Esophagus muscularis mucosa (tissue), 4 donors: ENCODE data around the gene ALDH3B1. TPM values are rescaled to one million over a fixed set of nuclear protein-coding genes. Genes with fewer than 3 reads are reported as not detected.
"Not testable (repeated sequence)": the region's sequence is repeated elsewhere in the genome, so short reads cannot be mapped to it uniquely, and the experiment has no call there.

Experiments
- DNase-seq: peaks from one replicate; pipeline ENCODE4 v3.0.0-alpha.2; 2017; ENCODE audit errors: extremely low spot score
- H3K27ac ChIP-seq, 4 donors: fragments of 200-600 bp; sonication (generic); replicated peaks in 1 of 4; 1 replicate in 3 of 4; 2 replicates in 1 of 4; pipeline ENCODE4 v1.5.1; 2016 to 2019; ENCODE audit warnings: mild to moderate bottlenecking in 1 of 4
- H3K27me3 ChIP-seq, 4 donors: fragments of 200-600 bp; sonication (generic); one replicate each; pipeline versions ENCODE4 v1.5.1 to v1.6.0; 2016 to 2019
- H3K36me3 ChIP-seq, 4 donors: fragments of 200-600 bp; sonication (generic); one replicate each; pipeline ENCODE4 v1.5.1; 2016 to 2019
- H3K4me1 ChIP-seq, 4 donors: fragments of 200-600 bp; sonication (generic); one replicate each; pipeline ENCODE4 v1.5.1; 2016 to 2019
- H3K4me3 ChIP-seq, 4 donors: fragments of 200-600 bp; sonication (generic); 1 replicate in 2 of 4; 2 replicates in 2 of 4; pipeline ENCODE4 v1.5.1; 2016 to 2019; ENCODE audit warnings: mild to moderate bottlenecking in 4 of 4, moderate library complexity in 1 of 4
- H3K9me3 ChIP-seq, 4 donors: fragments of 200-600 bp; sonication (generic); 1 replicate in 3 of 4; 2 replicates in 1 of 4; pipeline ENCODE4 v1.5.1; 2016 to 2019
- POLR2AphosphoS5 ChIP-seq, 2 donors: sonication (generic); formaldehyde crosslinking; IDR thresholded peaks; one replicate each; pipeline ENCODE4 v1.6.1; 2017; ENCODE audit warnings: antibody characterized with exemption in 2 of 2
- WGBS: methylation state at CpG from one replicate; pipeline ENCODE4 v1.1.5; 2018; 5-methylcytosine and 5-hydroxymethylcytosine counted together
- intact Hi-C: fragments of 100-400 bp; cut with DNase I; formaldehyde crosslinking; loops from one replicate; pipeline ENCODE4 v1.15.1; 2023
- total RNA-seq, 4 donors: library from RNA; depleted of rRNA; stranded (reverse); fragments of >200 nt; gene quantifications; one replicate each; pipeline versions ENCODE4 v1.1.0 to v1.2.1, GENCODE V29; 2016
- TF ChIP-seq, protein P1 (sequence below), 3 experiments: fragments of 200-600 bp in 2 of 3; fragments of 450-650 bp in 1 of 3; sonication (generic) in 2 of 3; IDR thresholded peaks; one replicate each; pipeline ENCODE4 v1.5.1; 2017 to 2019; ENCODE audit warnings: antibody characterized with exemption in 3 of 3, mild to moderate bottlenecking in 2 of 3, moderate library complexity in 1 of 3

Gene ALDH3B1, protein sequence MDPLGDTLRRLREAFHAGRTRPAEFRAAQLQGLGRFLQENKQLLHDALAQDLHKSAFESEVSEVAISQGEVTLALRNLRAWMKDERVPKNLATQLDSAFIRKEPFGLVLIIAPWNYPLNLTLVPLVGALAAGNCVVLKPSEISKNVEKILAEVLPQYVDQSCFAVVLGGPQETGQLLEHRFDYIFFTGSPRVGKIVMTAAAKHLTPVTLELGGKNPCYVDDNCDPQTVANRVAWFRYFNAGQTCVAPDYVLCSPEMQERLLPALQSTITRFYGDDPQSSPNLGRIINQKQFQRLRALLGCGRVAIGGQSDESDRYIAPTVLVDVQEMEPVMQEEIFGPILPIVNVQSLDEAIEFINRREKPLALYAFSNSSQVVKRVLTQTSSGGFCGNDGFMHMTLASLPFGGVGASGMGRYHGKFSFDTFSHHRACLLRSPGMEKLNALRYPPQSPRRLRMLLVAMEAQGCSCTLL
- total RNA-seq: 10 to 100 TPM; 10.6 to 17.2 (median 12.6) TPM

DNA sequence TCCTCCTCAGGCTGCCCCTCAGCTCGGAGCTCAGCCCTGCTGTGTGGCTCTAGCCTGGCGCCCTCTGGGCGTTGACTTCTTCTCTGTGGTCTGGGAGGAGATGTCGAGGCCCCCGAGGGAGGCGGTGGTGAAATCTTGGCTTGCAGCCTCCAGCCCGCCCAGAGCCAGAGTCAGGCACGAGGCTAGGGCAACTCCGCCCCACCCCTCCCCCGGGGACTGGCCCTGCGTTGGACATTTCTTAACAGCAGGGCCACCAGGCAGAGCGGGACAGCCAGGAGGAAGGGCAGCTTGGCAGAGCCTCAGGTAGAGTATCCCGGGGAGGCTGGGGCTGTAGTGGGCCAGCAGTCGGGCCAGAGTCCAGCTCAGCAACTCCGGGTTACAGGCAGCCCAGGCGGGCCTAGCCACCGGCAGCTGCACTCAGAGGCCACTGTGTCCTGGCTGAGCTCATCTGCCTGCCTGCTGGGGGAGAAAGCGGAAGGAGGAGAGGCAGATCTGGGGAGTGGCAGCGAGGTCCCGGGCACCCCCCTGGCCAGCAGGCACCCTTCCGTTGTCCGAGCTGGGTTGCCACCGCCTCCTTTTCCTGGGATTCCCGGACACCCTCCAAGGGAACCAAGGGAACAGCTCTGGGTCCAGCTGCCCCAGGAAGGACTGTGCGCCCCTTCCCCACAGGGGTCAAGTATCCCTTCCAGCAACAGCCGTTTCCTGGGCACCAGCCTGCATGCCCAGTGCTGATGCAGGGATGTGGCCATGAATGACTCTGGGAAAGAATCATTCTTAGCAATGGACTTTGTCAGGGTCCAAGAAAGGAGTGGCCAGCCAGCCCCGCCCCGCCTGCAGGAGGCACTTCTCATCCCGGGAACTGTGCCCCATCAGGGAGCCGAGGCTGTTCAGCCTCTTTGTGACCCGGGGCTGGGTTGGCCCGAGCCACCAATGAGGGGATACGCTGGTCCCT lies at the start of gene ALDH3B1:
TSS of gene ALDH3B1 (plus strand) at position 238 of the 952 bp plus-strand sequence. CDS start 4,971 bp downstream, outside the sequence.
- intact Hi-C loops: no loop called here
- no peaks in the 10 kb centered on the region for H3K27me3 ChIP-seq
- no peaks in the 10 kb centered on the region for H3K9me3 ChIP-seq
- H3K36me3 ChIP-seq: no peaks in the 10 kb centered on the region
- peak within 1 kb of the TSS; percentile 38 to 55 (median 46) for H3K4me3 ChIP-seq
- TF ChIP-seq, protein P1, sequence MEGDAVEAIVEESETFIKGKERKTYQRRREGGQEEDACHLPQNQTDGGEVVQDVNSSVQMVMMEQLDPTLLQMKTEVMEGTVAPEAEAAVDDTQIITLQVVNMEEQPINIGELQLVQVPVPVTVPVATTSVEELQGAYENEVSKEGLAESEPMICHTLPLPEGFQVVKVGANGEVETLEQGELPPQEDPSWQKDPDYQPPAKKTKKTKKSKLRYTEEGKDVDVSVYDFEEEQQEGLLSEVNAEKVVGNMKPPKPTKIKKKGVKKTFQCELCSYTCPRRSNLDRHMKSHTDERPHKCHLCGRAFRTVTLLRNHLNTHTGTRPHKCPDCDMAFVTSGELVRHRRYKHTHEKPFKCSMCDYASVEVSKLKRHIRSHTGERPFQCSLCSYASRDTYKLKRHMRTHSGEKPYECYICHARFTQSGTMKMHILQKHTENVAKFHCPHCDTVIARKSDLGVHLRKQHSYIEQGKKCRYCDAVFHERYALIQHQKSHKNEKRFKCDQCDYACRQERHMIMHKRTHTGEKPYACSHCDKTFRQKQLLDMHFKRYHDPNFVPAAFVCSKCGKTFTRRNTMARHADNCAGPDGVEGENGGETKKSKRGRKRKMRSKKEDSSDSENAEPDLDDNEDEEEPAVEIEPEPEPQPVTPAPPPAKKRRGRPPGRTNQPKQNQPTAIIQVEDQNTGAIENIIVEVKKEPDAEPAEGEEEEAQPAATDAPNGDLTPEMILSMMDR (IDR thresholded peaks at IDR 0.05): no peak
- peak; percentile 76 to 80 for TF ChIP-seq POLR2AphosphoS5 (IDR thresholded peaks at IDR 0.05)
- peak; percentile 97 for DNase-seq
- 16% methylated on average over 13 of the region's 33 CpGs for WGBS
- peaks cover 20 to 68% (median 57%) of the 10 kb centered on the region in 4 donors for H3K4me1 ChIP-seq
- H3K27ac ChIP-seq: peak within 1 kb of the TSS; percentile 75 to 80 (median 80)

DNA sequence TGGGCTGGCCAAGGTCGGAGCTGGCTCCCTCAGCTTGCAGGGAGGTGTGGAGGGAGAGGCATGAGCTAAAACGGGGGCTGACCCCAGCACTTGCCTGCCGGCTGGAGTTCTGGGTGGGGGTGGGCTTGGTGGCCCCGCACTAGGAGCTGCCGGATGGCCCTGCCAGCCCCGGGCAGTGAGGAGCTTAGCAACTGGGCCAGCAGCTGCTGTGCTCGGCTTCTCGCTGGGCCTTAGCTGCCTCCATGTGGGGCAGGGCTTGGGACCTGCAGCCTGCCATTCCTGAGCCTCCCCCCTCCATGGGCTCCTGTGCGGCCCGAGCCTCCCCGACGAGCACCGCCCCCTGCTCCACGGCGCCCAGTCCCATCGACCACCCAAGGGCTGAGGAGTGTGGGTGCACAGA lies 46.9 kb upstream of the ALDH3B1 start:
- H3K4me1 ChIP-seq, H3K27ac ChIP-seq, intact Hi-C loops, H3K27me3 ChIP-seq, DNase-seq, H3K4me3 ChIP-seq, H3K36me3 ChIP-seq, H3K9me3 ChIP-seq: not testable (repeated sequence)
- WGBS: 98% methylated on average over 6 of the region's 16 CpGs

DNA sequence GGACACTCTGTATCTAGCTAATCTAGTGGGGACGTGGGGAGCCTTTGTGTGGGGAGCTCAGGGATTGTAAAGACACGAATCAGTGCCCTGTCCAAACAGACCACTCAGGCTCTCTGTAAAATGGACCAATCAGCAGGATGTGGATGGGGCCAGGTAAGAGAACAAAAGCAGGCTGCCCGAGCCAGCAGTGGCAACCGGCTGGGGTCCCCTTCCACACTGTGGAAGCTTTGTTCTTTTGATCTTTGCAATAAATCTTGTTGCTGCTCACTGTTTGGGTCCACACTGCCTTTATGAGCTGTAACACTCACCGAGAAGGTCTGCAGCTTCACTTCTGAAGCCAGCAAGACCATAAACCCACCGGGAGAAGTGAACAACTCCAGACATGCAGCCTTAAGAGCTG lies 46.2 kb upstream of the ALDH3B1 start:
- H3K36me3 ChIP-seq, H3K4me1 ChIP-seq, H3K9me3 ChIP-seq, H3K27ac ChIP-seq, DNase-seq, H3K27me3 ChIP-seq, intact Hi-C loops, H3K4me3 ChIP-seq: not testable (repeated sequence)
- 57% methylated on average over 6 of the region's 6 CpGs for WGBS

DNA sequence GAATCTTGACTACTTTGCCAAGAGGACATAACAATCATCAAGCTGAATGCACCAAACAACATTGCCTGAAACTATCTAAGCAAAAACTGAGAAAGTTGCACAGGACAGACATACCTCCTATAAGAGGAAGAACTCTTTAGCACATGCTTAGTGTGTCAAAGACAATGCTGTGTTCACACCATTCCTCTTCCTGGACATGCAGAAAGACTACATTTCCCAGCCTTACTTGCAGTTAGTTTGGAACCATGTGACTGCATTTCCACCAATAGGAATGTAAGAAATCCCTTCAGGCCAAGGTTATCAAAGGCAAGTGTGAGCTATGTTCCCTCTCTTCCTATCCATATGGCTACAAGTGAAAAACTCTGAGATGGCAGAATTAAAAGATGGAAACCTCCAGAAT lies 45.4 kb upstream of the ALDH3B1 start:
- H3K4me1 ChIP-seq, DNase-seq, H3K27ac ChIP-seq, H3K27me3 ChIP-seq, intact Hi-C loops, H3K36me3 ChIP-seq, H3K4me3 ChIP-seq, H3K9me3 ChIP-seq: not testable (repeated sequence)

DNA sequence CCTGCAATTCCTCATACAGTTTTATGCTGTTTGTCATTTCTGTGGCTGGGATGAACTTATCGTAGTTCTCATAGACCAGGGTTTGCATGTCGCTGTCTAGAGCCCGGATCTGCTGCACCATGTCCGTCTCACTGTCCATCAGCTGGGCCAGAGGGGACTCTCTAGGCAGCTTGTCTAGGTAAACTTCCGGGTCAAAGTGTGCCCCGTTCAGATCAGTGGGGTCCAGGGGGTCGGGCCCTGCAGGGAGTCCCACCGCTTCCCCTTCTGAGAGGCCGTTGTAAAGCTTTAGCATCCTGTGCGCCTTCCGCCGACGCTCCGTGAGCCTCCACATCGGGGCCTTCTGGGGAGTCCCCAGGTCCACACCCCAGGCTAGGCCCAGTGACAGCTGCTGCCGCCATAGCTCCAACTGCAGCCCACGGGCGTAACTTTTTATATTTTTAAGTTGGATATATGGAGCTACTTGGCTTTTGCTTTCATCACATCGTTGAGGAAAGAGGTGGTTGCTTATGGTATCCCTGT lies 44.2 kb upstream of the ALDH3B1 start:
- 93% methylated on average over 15 of the region's 19 CpGs for WGBS
- H3K4me1 ChIP-seq, H3K9me3 ChIP-seq, H3K36me3 ChIP-seq, H3K27me3 ChIP-seq, DNase-seq, H3K4me3 ChIP-seq, H3K27ac ChIP-seq, intact Hi-C loops: not testable (repeated sequence)

DNA sequence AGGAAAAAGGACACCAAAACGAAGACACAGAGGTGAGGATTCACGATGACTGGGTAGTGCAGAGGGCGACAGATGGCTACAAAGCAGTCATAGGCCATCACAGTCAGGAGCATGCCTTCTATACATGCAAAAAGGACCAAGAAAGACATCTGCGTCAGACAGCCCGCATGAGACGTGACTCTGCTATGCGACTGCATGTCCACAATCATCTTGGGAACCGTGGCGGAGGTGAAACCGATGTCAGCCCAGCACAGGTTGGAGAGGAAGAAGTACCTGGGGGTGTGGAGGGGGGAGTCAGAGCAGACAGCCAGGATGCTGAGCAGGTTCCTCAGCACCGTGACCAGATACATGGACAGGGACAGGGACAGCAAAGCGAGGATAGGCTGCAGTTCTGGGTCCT lies 35.4 kb upstream of the ALDH3B1 start:
- H3K4me3 ChIP-seq, H3K36me3 ChIP-seq, H3K4me1 ChIP-seq, DNase-seq, H3K27ac ChIP-seq, intact Hi-C loops, H3K9me3 ChIP-seq: not testable (repeated sequence)
- WGBS: 90% methylated on average over 12 of the region's 12 CpGs
- H3K27me3 ChIP-seq: peaks cover 0 to 25% (median 0%) of the 10 kb centered on the region in 4 donors

DNA sequence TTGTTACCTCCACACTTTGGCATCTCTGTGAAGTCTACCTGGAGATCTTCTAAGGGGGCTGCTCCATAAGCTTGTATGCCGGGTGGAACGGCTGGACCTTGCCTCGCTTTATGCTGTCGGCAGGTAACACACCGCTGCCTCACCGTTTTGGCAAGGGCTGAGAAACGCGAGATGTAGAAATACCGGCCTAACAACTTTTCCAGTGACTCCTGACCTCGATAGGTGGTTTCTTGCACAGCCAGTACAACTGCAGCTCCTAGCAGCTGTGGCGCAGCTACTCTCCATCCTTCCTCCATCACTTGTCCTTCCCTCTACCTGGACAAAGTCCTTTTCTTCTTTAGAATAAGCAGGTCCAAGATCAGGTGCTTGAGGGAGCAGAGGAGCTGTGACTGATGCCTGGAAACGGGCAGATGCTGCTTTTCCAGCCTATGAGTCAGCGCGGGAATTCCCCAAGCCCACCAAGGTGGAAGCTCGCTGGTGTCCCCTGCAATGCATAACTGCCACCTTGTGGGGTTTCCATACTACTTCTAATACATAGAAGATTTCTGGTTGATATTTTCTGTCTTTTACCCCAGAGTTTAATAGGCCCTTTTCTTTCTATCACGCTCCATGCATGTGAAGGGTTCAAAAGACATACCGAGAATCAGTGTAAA lies 31.2 kb upstream of the ALDH3B1 start:
- H3K36me3 ChIP-seq, H3K4me1 ChIP-seq, H3K27ac ChIP-seq, intact Hi-C loops, H3K4me3 ChIP-seq, DNase-seq, H3K9me3 ChIP-seq: not testable (repeated sequence)
- whole genome bisulfite sequencing: 78% methylated on average over 9 of the region's 17 CpGs
- peaks cover 0 to 23% (median 0%) of the 10 kb centered on the region in 4 donors for H3K27me3 ChIP-seq

DNA sequence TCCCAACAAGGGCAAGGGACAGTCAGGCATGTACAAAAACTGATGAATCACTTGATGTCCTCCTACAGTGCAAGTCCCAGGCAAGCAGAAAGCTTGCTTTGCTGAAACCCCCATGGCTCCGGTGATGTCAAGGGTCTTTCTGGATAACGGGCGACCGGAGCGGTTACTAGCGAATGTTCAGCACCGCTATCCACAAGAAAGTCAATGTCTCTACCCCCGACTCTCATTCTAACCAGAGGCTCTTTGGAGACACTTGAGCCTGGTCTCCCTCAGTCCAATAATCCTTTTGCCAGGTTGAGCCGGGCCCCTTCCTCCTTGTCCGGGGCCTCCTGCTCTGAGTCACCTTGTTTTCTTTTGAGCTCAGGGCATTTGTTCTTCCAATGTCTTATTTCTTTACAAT lies 28.9 kb upstream of the ALDH3B1 start:
- H3K27me3 ChIP-seq: peaks cover 0 to 31% (median 0%) of the 10 kb centered on the region in 4 donors
- H3K9me3 ChIP-seq, H3K4me3 ChIP-seq, H3K36me3 ChIP-seq, H3K4me1 ChIP-seq, DNase-seq, H3K27ac ChIP-seq, intact Hi-C loops: not testable (repeated sequence)
- 92% methylated on average over 8 of the region's 10 CpGs for WGBS

DNA sequence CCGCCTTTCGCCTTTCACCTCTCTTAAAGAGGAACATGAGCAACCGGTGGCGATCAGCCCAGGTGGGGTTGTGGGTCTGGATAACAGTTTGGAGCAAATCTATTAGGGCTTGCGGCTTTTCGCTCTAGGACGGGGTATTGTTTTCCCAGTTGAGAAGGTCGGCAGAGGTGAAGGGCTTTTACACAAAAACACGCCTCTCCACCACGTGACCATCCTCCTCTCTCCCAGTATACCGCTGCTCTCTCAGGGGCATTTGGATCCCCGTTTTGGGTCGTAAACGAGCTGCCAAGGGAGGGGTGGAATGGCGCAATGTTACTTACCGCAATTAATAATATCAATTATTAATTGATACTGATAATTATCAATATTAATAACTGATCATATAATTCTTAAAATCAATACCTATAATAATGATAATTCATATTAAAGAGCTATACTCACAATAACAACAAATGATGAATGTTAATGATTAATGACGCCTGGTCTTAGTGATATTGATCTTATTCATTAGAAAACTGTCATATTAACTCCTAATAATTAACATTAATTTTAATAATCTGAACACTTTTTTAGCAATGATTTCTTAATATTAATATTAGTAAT lies 27.8 kb upstream of the ALDH3B1 start:
- peaks cover 0 to 28% (median 0%) of the 10 kb centered on the region in 4 donors for H3K27me3 ChIP-seq
- H3K36me3 ChIP-seq, H3K4me1 ChIP-seq, DNase-seq, H3K4me3 ChIP-seq, H3K27ac ChIP-seq, H3K9me3 ChIP-seq, intact Hi-C loops: not testable (repeated sequence)
- 77% methylated on average over 17 of the region's 17 CpGs for WGBS
